Measurements from ENCODE around the gene CSTF1.
"Not testable (repeated sequence)": the region's sequence is repeated elsewhere in the genome, so short reads cannot be mapped to it uniquely, and the experiment has no call there.

CSTF1 gene

GRCh38 chr20:56411287-56411686 is 18.8 kb downstream of the CSTF1 start:
- DNase-seq = not testable (repeated sequence)

GRCh38 chr20:56411759-56412472 is 19.5 kb downstream of the CSTF1 start, which contains the start of gene CASS4:
Gene CASS4 (plus strand): TSS chr20:56412260. CDS start chr20:56412459, 199 bp downstream.
- no peak for DNase-seq

- DNase-seq = no peak
Observed at GRCh38 chr20:56412473-56412790, 20.0 kb downstream of the CSTF1 start.

GRCh38 chr20:56412949-56413348 is 20.5 kb downstream of the CSTF1 start:
- no peak for DNase-seq

- no peak for DNase-seq
Observed at GRCh38 chr20:56414842-56415765, 22.7 kb downstream of the CSTF1 start.

- DNase-seq = no peak
Observed at GRCh38 chr20:56417402-56417801, 25.0 kb downstream of the CSTF1 start.

GRCh38 chr20:56417911-56418310 is 25.5 kb downstream of the CSTF1 start:
- DNase-seq = no peak

- DNase-seq = no peak
Observed at GRCh38 chr20:56418385-56418861, 26.0 kb downstream of the CSTF1 start.

GRCh38 chr20:56420028-56420427 is 27.6 kb downstream of the CSTF1 start:
- no peak for DNase-seq

GRCh38 chr20:56420940-56421688 is 28.7 kb downstream of the CSTF1 start:
- no peak for DNase-seq

- DNase-seq = no peak
Observed at GRCh38 chr20:56422076-56422823, 29.8 kb downstream of the CSTF1 start.

GRCh38 chr20:56422824-56423189 is 30.4 kb downstream of the CSTF1 start:
- no peak for DNase-seq

- no peak for DNase-seq
Observed at GRCh38 chr20:56423211-56423610, 30.8 kb downstream of the CSTF1 start.

GRCh38 chr20:56423886-56424285 is 31.4 kb downstream of the CSTF1 start:
- DNase-seq = no peak

- no peak for DNase-seq
Observed at GRCh38 chr20:56424931-56425330, 32.5 kb downstream of the CSTF1 start.

- DNase-seq = no peak
Observed at GRCh38 chr20:56426026-56426425, 33.6 kb downstream of the CSTF1 start.

GRCh38 chr20:56426926-56427325 is 34.5 kb downstream of the CSTF1 start:
- DNase-seq = no peak

- DNase-seq = no peak
Observed at GRCh38 chr20:56427797-56428196, 35.4 kb downstream of the CSTF1 start.

GRCh38 chr20:56428410-56428809 is 36.0 kb downstream of the CSTF1 start:
- no peak for DNase-seq

- no peak for DNase-seq
Observed at GRCh38 chr20:56428881-56429280, 36.4 kb downstream of the CSTF1 start.

GRCh38 chr20:56429502-56429901 is 37.1 kb downstream of the CSTF1 start:
- DNase-seq = no peak

- DNase-seq = no peak
Observed at GRCh38 chr20:56429941-56430340, 37.5 kb downstream of the CSTF1 start.

- no peak for DNase-seq
Observed at GRCh38 chr20:56430461-56430860, 38.0 kb downstream of the CSTF1 start.
